IPS-15b (cell line): ENCODE measurements around the gene ABHD5.

Experiments
- H3K27me3 ChIP-seq: one replicate; pipeline ENCODE4 v1.6.1; 2013; ENCODE audit warnings: low read length; ENCODE audit not compliant: control insufficient read depth, insufficient read depth
- H3K36me3 ChIP-seq: one replicate; pipeline ENCODE4 v1.6.1; 2013; ENCODE audit warnings: low read length; ENCODE audit not compliant: control insufficient read depth, insufficient read depth
- H3K4me1 ChIP-seq: one replicate; pipeline ENCODE4 v1.6.1; 2013; ENCODE audit warnings: mild to moderate bottlenecking, low read length; ENCODE audit not compliant: control insufficient read depth, insufficient read depth
- H3K4me3 ChIP-seq: one replicate; pipeline ENCODE4 v1.5.1; 2013; ENCODE audit warnings: low read depth, low read length
- H3K9ac ChIP-seq: one replicate; pipeline ENCODE4 v1.6.1; 2013; ENCODE audit warnings: low read depth, mild to moderate bottlenecking, low read length
- H3K9me3 ChIP-seq: one replicate; pipeline ENCODE4 v1.6.1; 2013; ENCODE audit warnings: mild to moderate bottlenecking, low read length; ENCODE audit not compliant: control insufficient read depth, insufficient read depth

Gene ABHD5

GRCh38 chr3:43696881-43697280, 6.1 kb downstream of the ABHD5 start:
- no peaks in the 10 kb centered on the region for H3K27me3 ChIP-seq
- H3K36me3 ChIP-seq, result no peaks in the 10 kb centered on the region
- H3K9me3 ChIP-seq, result no peaks in the 10 kb centered on the region
- peaks cover 38% of the 10 kb centered on the region for H3K4me1 ChIP-seq
- no peak overlapping the region for H3K9ac ChIP-seq
- no peak overlapping the region for H3K4me3 ChIP-seq

GRCh38 chr3:43699864-43700263, 9.1 kb downstream of the ABHD5 start:
- Histone ChIP-seq H3K36me3 (no peaks in the 10 kb centered on the region), H3K9ac (no peak overlapping the region), H3K4me3 (no peak overlapping the region), H3K4me1 (peaks cover 24% of the 10 kb centered on the region), H3K9me3 (no peaks in the 10 kb centered on the region), H3K27me3 (no peaks in the 10 kb centered on the region)

DNA sequence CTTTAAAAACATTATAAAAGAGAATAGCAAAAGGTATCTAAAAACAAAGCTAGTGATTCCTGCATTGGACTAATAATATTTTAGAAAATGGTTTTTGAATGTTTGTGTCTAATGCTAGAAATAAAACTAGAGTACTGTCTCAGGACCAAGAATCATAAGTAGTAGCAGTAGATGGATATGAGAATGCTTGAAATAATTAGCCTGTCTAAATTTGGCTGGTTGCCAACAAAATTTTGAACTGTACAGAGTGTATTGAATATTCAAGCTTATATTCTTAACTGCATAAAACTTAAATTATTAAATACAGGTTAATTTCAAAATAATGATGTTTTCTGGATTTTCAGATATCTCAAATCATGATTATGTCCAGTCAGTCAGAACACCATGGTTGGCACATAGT, 14.0 kb downstream of the ABHD5 start:
- no peaks in the 10 kb centered on the region for H3K36me3 ChIP-seq
- no peak overlapping the region for H3K9ac ChIP-seq
- H3K27me3 ChIP-seq, result no peaks in the 10 kb centered on the region
- no peaks in the 10 kb centered on the region for H3K4me1 ChIP-seq
- no peak overlapping the region for H3K4me3 ChIP-seq
- H3K9me3 ChIP-seq, result no peaks in the 10 kb centered on the region

- no peaks in the 10 kb centered on the region for H3K4me1 ChIP-seq
- no peaks in the 10 kb centered on the region for H3K36me3 ChIP-seq
- H3K4me3 ChIP-seq, result no peak overlapping the region
- H3K9ac ChIP-seq, result no peak overlapping the region
- H3K9me3 ChIP-seq, result no peaks in the 10 kb centered on the region
- no peaks in the 10 kb centered on the region for H3K27me3 ChIP-seq
These were observed 15.6 kb downstream of the ABHD5 start for GRCh38 chr3:43706342-43706741.

GRCh38 chr3:43707266-43707665, 16.5 kb downstream of the ABHD5 start:
- H3K4me1 ChIP-seq, result no peaks in the 10 kb centered on the region
- H3K36me3 ChIP-seq, result peaks cover 7% of the 10 kb centered on the region
- H3K9ac ChIP-seq, result no peak overlapping the region
- no peaks in the 10 kb centered on the region for H3K27me3 ChIP-seq
- no peaks in the 10 kb centered on the region for H3K9me3 ChIP-seq
- no peak overlapping the region for H3K4me3 ChIP-seq

GRCh38 chr3:43707998-43708397, 17.3 kb downstream of the ABHD5 start:
- peaks cover 8% of the 10 kb centered on the region for H3K36me3 ChIP-seq
- H3K4me1 ChIP-seq, result no peaks in the 10 kb centered on the region
- H3K9ac ChIP-seq, result no peak overlapping the region
- H3K27me3 ChIP-seq, result no peaks in the 10 kb centered on the region
- no peaks in the 10 kb centered on the region for H3K9me3 ChIP-seq
- H3K4me3 ChIP-seq, result no peak overlapping the region

- Histone ChIP-seq H3K9me3 (no peaks in the 10 kb centered on the region), H3K9ac (no peak overlapping the region), H3K4me3 (no peak overlapping the region), H3K27me3 (no peaks in the 10 kb centered on the region), H3K4me1 (no peaks in the 10 kb centered on the region), H3K36me3 (peaks cover 8% of the 10 kb centered on the region)
These were observed 18.3 kb downstream of the ABHD5 start for GRCh38 chr3:43709022-43709421.

- H3K9me3 ChIP-seq, result no peaks in the 10 kb centered on the region
- H3K4me3 ChIP-seq, result no peak overlapping the region
- H3K4me1 ChIP-seq, result no peaks in the 10 kb centered on the region
- no peaks in the 10 kb centered on the region for H3K27me3 ChIP-seq
- peaks cover 8% of the 10 kb centered on the region for H3K36me3 ChIP-seq
- H3K9ac ChIP-seq, result no peak overlapping the region
These were observed 19.9 kb downstream of the ABHD5 start for GRCh38 chr3:43710607-43711006.

GRCh38 chr3:43718296-43718695, 27.6 kb downstream of the ABHD5 start:
- Histone ChIP-seq H3K27me3 (no peaks in the 10 kb centered on the region), H3K9ac (no peak overlapping the region), H3K4me3 (no peak overlapping the region), H3K4me1 (no peaks in the 10 kb centered on the region), H3K9me3 (no peaks in the 10 kb centered on the region), H3K36me3 (peaks cover 5% of the 10 kb centered on the region)

- Histone ChIP-seq H3K9me3 (no peaks in the 10 kb centered on the region), H3K36me3 (no peaks in the 10 kb centered on the region), H3K27me3 (no peaks in the 10 kb centered on the region), H3K9ac (no peak overlapping the region), H3K4me3 (no peak overlapping the region), H3K4me1 (no peaks in the 10 kb centered on the region)
These were observed 32.5 kb downstream of the ABHD5 start for GRCh38 chr3:43723121-43723734.

GRCh38 chr3:43726521-43726920, 35.8 kb downstream of the ABHD5 start:
- no peak overlapping the region for H3K9ac ChIP-seq
- H3K4me3 ChIP-seq, result no peak overlapping the region
- no peaks in the 10 kb centered on the region for H3K9me3 ChIP-seq
- no peaks in the 10 kb centered on the region for H3K27me3 ChIP-seq
- H3K4me1 ChIP-seq, result no peaks in the 10 kb centered on the region
- H3K36me3 ChIP-seq, result no peaks in the 10 kb centered on the region

GRCh38 chr3:43727930-43728329, 37.2 kb downstream of the ABHD5 start:
- Histone ChIP-seq H3K36me3 (no peaks in the 10 kb centered on the region), H3K9me3 (no peaks in the 10 kb centered on the region), H3K27me3 (no peaks in the 10 kb centered on the region), H3K9ac (no peak overlapping the region), H3K4me3 (no peak overlapping the region), H3K4me1 (peaks cover 2% of the 10 kb centered on the region)
